Heart left ventricle (tissue), 16 donors: Measurements from ENCODE around the gene PLAU. TPM values are rescaled to one million over a fixed set of nuclear protein-coding genes. Genes with fewer than 3 reads are reported as not detected.
"Not testable (repeated sequence)": the region's sequence is repeated elsewhere in the genome, so short reads cannot be mapped to it uniquely, and the experiment has no call there.

Source experiments
- ATAC-seq, 4 donors: fragments of 200-7000 bp; cut with Tn5 transposase; one replicate each; pipeline ENCODE4 v1.9.1; 2020 to 2022; ENCODE audit warnings: moderate library complexity in 4 of 4, mild to moderate bottlenecking in 3 of 4, moderate number of reproducible peaks in 1 of 4
- DNase-seq, 5 donors: peaks; one replicate each; pipeline ENCODE4 v3.0.0-alpha.2; 2020
- H3K27ac ChIP-seq, 12 donors: fragments of 200-600 bp; sonication (generic) in 4 of 12; one replicate each; pipeline versions ENCODE4 v1.5.0 to v1.8.0; 2016 to 2022; ENCODE audit warnings: mild to moderate bottlenecking in 2 of 12
- H3K27me3 ChIP-seq, 9 donors: fragments of 200-600 bp; sonication (generic) in 2 of 9; one replicate each; pipeline versions ENCODE4 v1.5.1 to v1.8.0; 2016 to 2022; ENCODE audit warnings: mild to moderate bottlenecking in 3 of 9
- H3K36me3 ChIP-seq, 9 donors: fragments of 200-600 bp; sonication (generic) in 2 of 9; one replicate each; pipeline versions ENCODE4 v1.5.0 to v1.8.0; 2018 to 2022; ENCODE audit warnings: mild to moderate bottlenecking in 2 of 9
- H3K4me1 ChIP-seq, 12 donors: fragments of 200-600 bp; sonication (generic) in 4 of 12; one replicate each; pipeline versions ENCODE4 v1.5.0 to v1.8.0; 2016 to 2022; ENCODE audit warnings: mild to moderate bottlenecking in 3 of 12
- H3K4me3 ChIP-seq, 12 donors: fragments of 200-600 bp; sonication (generic) in 4 of 12; one replicate each; pipeline versions ENCODE4 v1.5.0 to v1.8.0; 2017 to 2022; ENCODE audit warnings: mild to moderate bottlenecking in 9 of 12, moderate library complexity in 4 of 12
- H3K9me3 ChIP-seq, 12 donors: fragments of 200-600 bp; sonication (generic) in 4 of 12; one replicate each; pipeline versions ENCODE4 v1.5.0 to v1.8.0; 2016 to 2022; ENCODE audit warnings: mild to moderate bottlenecking in 1 of 12
- POLR2A ChIP-seq, 2 donors: fragments of 450-650 bp; IDR thresholded peaks; one replicate each; pipeline ENCODE4 v1.6.1; 2017; ENCODE audit warnings: antibody characterized with exemption in 2 of 2, mild to moderate bottlenecking in 2 of 2, moderate library complexity in 2 of 2
- whole genome bisulfite sequencing, 4 donors: extraction: QIAGEN DNeasy Blood & Tissue Kit in 2 of 4; methylation state at CpG; one replicate each; pipeline versions ENCODE4 v1.1.5 to v1.1.7; 2013 to 2018; 5-methylcytosine and 5-hydroxymethylcytosine counted together
- intact Hi-C, 10 donors: fragments of 100-400 bp; cut with DNase I; formaldehyde crosslinking; loops; one replicate each; pipeline versions ENCODE4 v1.11.1 to v1.14.2; 2022
- polyA plus RNA-seq, 2 donors: library from polyadenylated mRNA; stranded (reverse); fragments of 200-250 nt; gene quantifications; one replicate each; pipeline ENCODE4 v1.2.3, GENCODE V29; 2013
- total RNA-seq, 9 donors: library from RNA; depleted of rRNA in 2 of 9; stranded (reverse); fragments of >200 nt in 2 of 9; fragmentation: NEBNext Ultra II Directional in 3 of 9; extraction: Animal tissue kit (Norgen Biotek cat#: 25700) in 3 of 9; gene quantifications; one replicate each; pipeline versions ENCODE4 v1.1.0 to v1.2.4, GENCODE V29; 2016 to 2023
- TF ChIP-seq, protein P1 (sequence below), 12 donors: fragments of 200-600 bp; sonication (generic) in 4 of 12; IDR thresholded peaks; one replicate each; pipeline versions ENCODE4 v1.5.0 to v1.8.0; 2018 to 2022; ENCODE audit warnings: antibody characterized with exemption in 12 of 12, mild to moderate bottlenecking in 5 of 12
- donor health status: ischemic (EF 13 %, LVEDD 7.1; RV severe dilation, severe dysfunction).
- donor health status: healthy with polysubstance abuse.
- donor health status: DM: no; HTN: yes; CAD: no.
- donor health status: DM: no; HTN: no; CAD: no.
- donor health status: ischemic (EF 25% LVEDD 6.9; RV normal size, moderate dysfunction).
- donor health status: ischemic (EF 25% LVEDD 5.7; RV mildly dilated, moderate dysfunction).
- donor health status: healthy.
- donor health status: DM: yes; HTN: yes; CAD: no.
- donor health status: ischemic (EF 35%, LVEDD 5.7; RV mildly dilated, moderate dysfunction).
- donor health status: nonischemic (EF 11% LVEDD 7.7; RV severe dilation, severe dysfunction).
- donor health status: DM: yes; HTN: yes; CAD: no.
- donor health status: PGD.
- donor health status: ischemic (EF 29% LVEDD 5.4; RV normal size, mild dysfunction).
- donor health status: nonischemic (EF 23%, LVEDD 6.1; RV moderate dilation, normal function).

PLAU gene
- total and polyA plus RNA-seq, 11 donors = 3.3 to 68.1 (median 10.3) TPM

DNA sequence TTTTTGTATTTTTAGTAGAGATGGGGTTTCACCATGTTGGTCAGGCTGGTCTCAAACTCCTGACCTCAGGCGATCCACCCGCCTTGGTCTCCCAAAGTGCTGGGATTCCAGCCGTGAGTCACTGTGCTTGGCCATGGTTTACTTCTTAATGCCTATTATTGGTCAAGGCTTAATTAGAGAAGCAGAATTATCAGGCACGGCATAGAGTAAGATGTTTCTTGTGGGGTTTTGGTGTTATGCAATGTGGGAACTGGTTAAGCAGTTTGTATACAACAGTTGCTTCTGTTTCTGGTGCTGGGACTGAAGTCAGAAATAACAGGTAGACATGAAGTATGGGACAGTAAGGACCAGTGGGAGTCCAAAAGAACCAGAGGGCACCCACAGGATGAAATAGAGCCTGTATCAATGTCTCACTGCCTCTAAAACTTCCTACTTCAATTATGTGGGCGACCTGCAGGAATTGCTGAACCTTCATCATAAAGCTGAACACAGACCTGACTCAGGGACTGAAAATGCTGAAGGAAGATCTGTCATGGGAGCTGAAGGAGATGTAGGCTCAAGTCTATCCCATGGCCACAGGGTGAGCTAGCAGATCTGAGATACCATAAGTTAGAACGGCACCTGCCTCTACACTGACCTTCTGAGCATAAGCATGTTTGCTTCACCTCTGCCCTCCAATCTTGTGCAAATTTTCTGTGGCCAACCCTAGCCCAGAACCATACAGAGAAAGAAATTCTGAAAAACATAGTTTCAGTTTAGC is 48.7 kb downstream of the PLAU start:
- no peak for TF ChIP-seq POLR2A (IDR thresholded peaks at IDR 0.05)
- TF ChIP-seq, protein P1, sequence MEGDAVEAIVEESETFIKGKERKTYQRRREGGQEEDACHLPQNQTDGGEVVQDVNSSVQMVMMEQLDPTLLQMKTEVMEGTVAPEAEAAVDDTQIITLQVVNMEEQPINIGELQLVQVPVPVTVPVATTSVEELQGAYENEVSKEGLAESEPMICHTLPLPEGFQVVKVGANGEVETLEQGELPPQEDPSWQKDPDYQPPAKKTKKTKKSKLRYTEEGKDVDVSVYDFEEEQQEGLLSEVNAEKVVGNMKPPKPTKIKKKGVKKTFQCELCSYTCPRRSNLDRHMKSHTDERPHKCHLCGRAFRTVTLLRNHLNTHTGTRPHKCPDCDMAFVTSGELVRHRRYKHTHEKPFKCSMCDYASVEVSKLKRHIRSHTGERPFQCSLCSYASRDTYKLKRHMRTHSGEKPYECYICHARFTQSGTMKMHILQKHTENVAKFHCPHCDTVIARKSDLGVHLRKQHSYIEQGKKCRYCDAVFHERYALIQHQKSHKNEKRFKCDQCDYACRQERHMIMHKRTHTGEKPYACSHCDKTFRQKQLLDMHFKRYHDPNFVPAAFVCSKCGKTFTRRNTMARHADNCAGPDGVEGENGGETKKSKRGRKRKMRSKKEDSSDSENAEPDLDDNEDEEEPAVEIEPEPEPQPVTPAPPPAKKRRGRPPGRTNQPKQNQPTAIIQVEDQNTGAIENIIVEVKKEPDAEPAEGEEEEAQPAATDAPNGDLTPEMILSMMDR (IDR thresholded peaks at IDR 0.05) = no peak
- peaks cover 0 to 37% (median 13%) of the 10 kb centered on the region in 12 donors for H3K4me1 ChIP-seq
- intact Hi-C loops = loop anchor here in 2 of 10 donors (5.0 to 10.0 kb wide), 2 partner anchors 72 to 125 kb away; no protein-coding TSS in a partner anchor
- 89 to 93% (median 90%) methylated on average over 6 of the region's 6 CpGs for WGBS, 4 donors
- DNase-seq (no peak), ATAC-seq (no peak)
- no peaks in the 10 kb centered on the region for H3K27me3 ChIP-seq
- H3K4me3 ChIP-seq = no peak overlapping the region
- no peaks in the 10 kb centered on the region for H3K9me3 ChIP-seq
- H3K27ac ChIP-seq = no peak overlapping the region
- H3K36me3 ChIP-seq = no peaks in the 10 kb centered on the region

DNA sequence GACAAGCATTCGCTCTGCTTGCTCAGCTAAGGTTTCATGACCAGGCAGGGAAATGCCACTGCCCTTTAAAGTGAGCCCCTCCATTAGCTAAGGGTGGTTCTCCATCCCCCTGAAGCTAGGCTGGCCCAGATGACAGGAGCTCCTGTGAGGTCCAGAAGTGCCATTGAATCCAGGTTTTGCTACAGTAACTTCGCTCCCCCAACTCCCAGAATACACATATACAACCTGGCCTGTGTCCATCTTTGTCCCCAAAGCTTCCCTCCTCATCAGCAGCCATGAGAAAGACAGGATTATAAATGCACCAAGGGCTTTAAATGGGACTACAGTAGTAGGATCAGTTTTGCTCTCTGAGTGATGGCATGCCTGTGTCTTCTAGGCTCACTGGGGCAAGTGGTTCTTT is 51.5 kb downstream of the PLAU start:
- H3K36me3 ChIP-seq = no peaks in the 10 kb centered on the region
- intact Hi-C loops = no loop called here
- no peak for DNase-seq
- H3K4me1 ChIP-seq = peaks cover 0 to 37% (median 20%) of the 10 kb centered on the region in 12 donors
- H3K27ac ChIP-seq = no peak overlapping the region
- WGBS, 4 donors = 93 to 97% (median 95%) methylated on average over 2 of the region's 2 CpGs
- no peaks in the 10 kb centered on the region for H3K27me3 ChIP-seq
- no peak overlapping the region for H3K4me3 ChIP-seq
- TF ChIP-seq POLR2A (IDR thresholded peaks at IDR 0.05) = no peak
- TF ChIP-seq, protein P1 (IDR thresholded peaks at IDR 0.05) = no peak
- ATAC-seq = no peak
- H3K9me3 ChIP-seq = no peaks in the 10 kb centered on the region

DNA sequence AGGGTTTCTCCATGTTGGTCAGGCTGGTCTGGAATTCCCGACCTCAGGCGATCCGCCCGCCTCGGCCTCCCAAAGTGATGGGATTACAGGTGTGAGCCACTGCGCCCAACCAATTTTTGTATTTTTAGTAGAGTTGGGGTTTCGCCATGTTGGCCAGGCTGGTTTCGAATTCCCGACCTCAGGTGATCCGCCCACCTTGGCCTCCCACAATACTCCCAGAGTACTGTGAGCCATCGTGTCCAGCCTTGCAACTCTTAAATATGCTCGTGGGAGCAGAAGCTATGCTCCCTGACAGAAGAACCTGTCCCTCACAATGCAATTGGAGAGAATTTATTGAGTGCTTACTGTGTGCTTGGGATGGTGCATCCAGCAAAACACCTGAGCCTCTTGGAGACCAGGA is 52.6 kb downstream of the PLAU start:
- WGBS, 4 donors = 96 to 97% (median 97%) methylated on average over 12 of the region's 12 CpGs
- H3K9me3 ChIP-seq, DNase-seq, H3K36me3 ChIP-seq, ATAC-seq, H3K27me3 ChIP-seq, H3K4me3 ChIP-seq, H3K27ac ChIP-seq, intact Hi-C loops: not testable (repeated sequence)
- H3K4me1 ChIP-seq = peaks cover 0 to 34% (median 25%) of the 10 kb centered on the region in 12 donors

DNA sequence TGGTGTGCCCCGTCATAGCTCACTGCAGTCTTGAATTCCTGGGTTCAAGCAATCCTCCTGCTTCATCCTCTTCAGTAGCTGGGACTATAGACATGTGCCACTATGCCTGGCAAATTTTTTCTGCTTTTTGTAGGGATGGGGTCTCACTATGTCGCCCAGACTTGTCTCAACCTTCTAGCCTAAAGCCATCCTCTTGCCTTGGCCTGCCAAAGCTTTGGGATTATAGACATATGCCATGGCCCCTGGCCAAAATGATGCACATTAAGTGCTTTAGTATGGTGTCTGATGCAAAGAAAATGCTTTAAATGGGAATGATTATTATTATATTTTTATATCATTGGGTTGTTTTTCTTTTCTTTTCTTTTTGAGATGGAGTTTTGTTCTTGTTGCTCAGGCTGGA is 53.8 kb downstream of the PLAU start:
- peak overlapping the region in 1 of 12 donors; percentile 90 for H3K27ac ChIP-seq
- no peak for ATAC-seq

DNA sequence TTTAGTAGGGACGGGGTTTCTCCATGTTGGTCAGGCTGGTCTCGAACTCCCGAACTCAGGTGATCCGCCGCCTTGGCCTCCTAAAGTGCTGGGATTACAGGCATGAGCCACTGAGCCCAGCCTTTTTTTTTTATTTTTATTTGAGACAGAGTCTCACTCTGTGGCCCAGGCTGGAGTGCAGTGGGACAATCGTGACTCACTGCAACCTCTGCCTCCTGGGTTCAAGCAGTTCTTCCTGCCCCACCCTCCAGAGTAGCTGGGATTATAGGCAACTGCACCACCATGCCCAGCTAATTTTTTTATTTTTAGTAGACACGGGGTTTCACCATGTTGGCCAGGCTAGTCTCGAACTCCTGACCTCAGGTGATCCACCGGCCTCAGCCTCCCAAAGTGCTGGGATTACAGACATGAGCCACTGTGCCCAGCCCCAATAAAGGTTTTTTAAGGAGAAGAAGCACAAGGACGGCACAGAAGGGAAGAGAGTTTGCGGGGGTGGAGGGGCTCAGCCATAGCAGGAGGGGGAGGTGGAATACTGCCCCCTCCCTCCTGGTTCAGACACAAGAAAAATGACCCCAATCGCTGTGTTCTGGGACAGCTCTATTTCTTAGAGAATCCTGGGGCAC is 54.4 kb downstream of the PLAU start:
- H3K36me3 ChIP-seq, H3K27me3 ChIP-seq, H3K9me3 ChIP-seq: not testable (repeated sequence)
- peaks cover 0 to 36% (median 25%) of the 10 kb centered on the region in 12 donors for H3K4me1 ChIP-seq
- peak in 1 of 5 donors; percentile 38 for DNase-seq
- peak overlapping the region in 8 of 12 donors; percentile 6 to 37 (median 20) for H3K4me3 ChIP-seq
- intact Hi-C loops = loop anchor here in 1 of 10 donors (5.0 kb wide), 1 partner anchor 117 kb away; no protein-coding TSS in a partner anchor
- peak in 1 of 4 donors; percentile 23 for ATAC-seq
- H3K27ac ChIP-seq = peak overlapping the region; percentile 68 to 92 (median 86)
- WGBS, 4 donors = 73 to 81% (median 79%) methylated on average over 12 of the region's 12 CpGs

More for the DNA sequence above, 53.8 kb downstream of the PLAU start:
- H3K36me3 ChIP-seq = no peaks in the 10 kb centered on the region
- peaks cover 0 to 35% (median 25%) of the 10 kb centered on the region in 12 donors for H3K4me1 ChIP-seq
- WGBS, 4 donors = 97 to 100% (median 99%) methylated on average over 2 of the region's 2 CpGs
- no peaks in the 10 kb centered on the region for H3K27me3 ChIP-seq
- TF ChIP-seq, protein P1 (IDR thresholded peaks at IDR 0.05) = no peak
- no peak for TF ChIP-seq POLR2A (IDR thresholded peaks at IDR 0.05)
- no peaks in the 10 kb centered on the region for H3K9me3 ChIP-seq
- intact Hi-C loops = loop anchor here in 1 of 10 donors (5.0 kb wide), 1 partner anchor 118 kb away; no protein-coding TSS in a partner anchor
- no peak overlapping the region for H3K4me3 ChIP-seq
- DNase-seq = no peak
